Esophagus muscularis mucosa (tissue), 3 donors: ENCODE results near the gene CBX2.
"Not testable (repeated sequence)": the region's sequence is repeated elsewhere in the genome, so short reads cannot be mapped to it uniquely, and the experiment has no call there.

Experiments used
- POLR2A ChIP-seq: fragments of 450-650 bp; IDR thresholded peaks from one replicate; pipeline ENCODE4 v1.6.1; 2017; ENCODE audit warnings: antibody characterized with exemption, moderate library complexity, mild to moderate bottlenecking, low read depth
- TF ChIP-seq, protein P1 (sequence below), 3 experiments: fragments of 200-600 bp in 2 of 3; fragments of 450-650 bp in 1 of 3; sonication (generic) in 2 of 3; IDR thresholded peaks; one replicate each; pipeline ENCODE4 v1.5.1; 2017 to 2019; ENCODE audit warnings: antibody characterized with exemption in 3 of 3, mild to moderate bottlenecking in 2 of 3, moderate library complexity in 1 of 3

GRCh38 chr17:79772726-79773125 is 5.2 kb upstream of the CBX2 start:
- TF ChIP-seq, protein P1, sequence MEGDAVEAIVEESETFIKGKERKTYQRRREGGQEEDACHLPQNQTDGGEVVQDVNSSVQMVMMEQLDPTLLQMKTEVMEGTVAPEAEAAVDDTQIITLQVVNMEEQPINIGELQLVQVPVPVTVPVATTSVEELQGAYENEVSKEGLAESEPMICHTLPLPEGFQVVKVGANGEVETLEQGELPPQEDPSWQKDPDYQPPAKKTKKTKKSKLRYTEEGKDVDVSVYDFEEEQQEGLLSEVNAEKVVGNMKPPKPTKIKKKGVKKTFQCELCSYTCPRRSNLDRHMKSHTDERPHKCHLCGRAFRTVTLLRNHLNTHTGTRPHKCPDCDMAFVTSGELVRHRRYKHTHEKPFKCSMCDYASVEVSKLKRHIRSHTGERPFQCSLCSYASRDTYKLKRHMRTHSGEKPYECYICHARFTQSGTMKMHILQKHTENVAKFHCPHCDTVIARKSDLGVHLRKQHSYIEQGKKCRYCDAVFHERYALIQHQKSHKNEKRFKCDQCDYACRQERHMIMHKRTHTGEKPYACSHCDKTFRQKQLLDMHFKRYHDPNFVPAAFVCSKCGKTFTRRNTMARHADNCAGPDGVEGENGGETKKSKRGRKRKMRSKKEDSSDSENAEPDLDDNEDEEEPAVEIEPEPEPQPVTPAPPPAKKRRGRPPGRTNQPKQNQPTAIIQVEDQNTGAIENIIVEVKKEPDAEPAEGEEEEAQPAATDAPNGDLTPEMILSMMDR (IDR thresholded peaks at IDR 0.05): not testable (repeated sequence)
- not testable (repeated sequence) for TF ChIP-seq POLR2A
